ENCODE data around the gene PARP3. TPM values are rescaled to one million over a fixed set of nuclear protein-coding genes. Genes with fewer than 3 reads are reported as not detected.

PARP3 gene
- total and polyA plus RNA-seq, 9 of the 15 experiments (the other 6 are each of a cell fraction or from before 2014, with no cell fraction given): 0.46 to 6.6 (median 4.5) TPM

- TF ChIP-seq REST (IDR thresholded peaks at IDR 0.05; ENCODE audit: borderline replicate concordance) (peak; percentile 74), REST (CRISPR knock-in tag; IDR thresholded peaks at IDR 0.05; ENCODE audit: low read depth) (0 out of 2 replicates have a peak, but pooled peaks have one; percentile 59), ZNF311 (CRISPR knock-in tag; IDR thresholded peaks at IDR 0.05) (no peak), CUX1 (CRISPR knock-in tag; IDR thresholded peaks at IDR 0.05) (no peak), ZFP1 (CRISPR knock-in tag; IDR thresholded peaks at IDR 0.05) (no peak), EWSR1 (IDR thresholded peaks at IDR 0.05; ENCODE audit: borderline replicate concordance, low read depth, partially characterized antibody) (no peak), GABPB1 (CRISPR knock-in tag; IDR thresholded peaks at IDR 0.05) (peak; percentile 87), SRF (CRISPR knock-in tag; IDR thresholded peaks at IDR 0.05) (peak in 1 of 2 experiments; percentile 57; a peak in 2 of 4 replicates), FOXK1 (CRISPR knock-in tag; IDR thresholded peaks at IDR 0.05; ENCODE audit: borderline replicate concordance) (no peak), ZNF507 (tag; conservative IDR thresholded peaks at IDR 0.05) (no peak), EGR1 (conservative IDR thresholded peaks at IDR 0.05) (no peak), POLR2G (IDR thresholded peaks at IDR 0.05; ENCODE audit: low read depth, low read length) (peak; percentile 91), ZNF354B (CRISPR knock-in tag; IDR thresholded peaks at IDR 0.05) (no peak), HDAC8 (tag; IDR thresholded peaks at IDR 0.05) (no peak), GTF2A2 (tag; IDR thresholded peaks at IDR 0.05) (no peak)
Observed at GRCh38 chr3:51941798-51942602, at the start of gene PARP3, which contains the start of gene RRP9 (continued).
